BJ (cell line): ENCODE results near the gene THOC5. TPM values are rescaled to one million over a fixed set of nuclear protein-coding genes. Genes with fewer than 3 reads are reported as not detected.
A peak's percentile ranks its signal among the peaks of the same experiment; 100 is the strongest.
"Not testable (repeated sequence)": the region's sequence is repeated elsewhere in the genome, so short reads cannot be mapped to it uniquely, and the experiment has no call there.

Source experiments
- CTCF ChIA-PET: fragments of 350-600 bp; formaldehyde crosslinking; extraction: SDS; loops from one replicate; lab custom pipeline; 2021; ENCODE audit warnings: antibody characterized with exemption, inconsistent platforms; lab: Yijun Ruan, JAX
- POLR2A ChIA-PET: fragments of 300-600 bp; sonication (Branson Sonifier 250); formaldehyde crosslinking; extraction: SDS; loops from one replicate; lab custom pipeline; 2021; ENCODE audit warnings: antibody characterized with exemption; lab: Charles Lee
- DNase-seq: peaks from one replicate; pipeline ENCODE4 v3.0.0-alpha.2; 2011; ENCODE audit warnings: low read depth
- H3K27me3 ChIP-seq: 2 replicates; pipeline ENCODE4 v1.6.0; 2011; ENCODE audit warnings: low read length; ENCODE audit not compliant: control insufficient read depth, insufficient read depth
- H3K36me3 ChIP-seq: 2 replicates; pipeline ENCODE4 v1.5.1; 2011; ENCODE audit warnings: low read length; ENCODE audit not compliant: control insufficient read depth, insufficient read depth
- H3K4me3 ChIP-seq: 2 replicates; pipeline ENCODE4 v1.5.1; 2011; ENCODE audit warnings: low read depth, mild to moderate bottlenecking, control low read depth, low read length
- polyA minus RNA-seq: library from RNA; depleted of rRNA, polyadenylated mRNA; stranded (reverse); fragments of >200 nt; gene quantifications from 2 replicates; pipeline ENCODE4 v1.2.3, GENCODE V29; 2011; rRNA and poly(A)+ RNA removed
- polyA plus RNA-seq: library from polyadenylated mRNA; depleted of rRNA; stranded (reverse); fragments of >200 nt; gene quantifications from 2 replicates; pipeline ENCODE4 v1.2.3, GENCODE V29; 2011; rRNA removed
- TF ChIP-seq, protein P1 (sequence below): IDR thresholded peaks from 2 replicates; pipeline ENCODE4 v1.5.1; 2011; ENCODE audit warnings: low read depth, mild to moderate bottlenecking, control low read depth, inconsistent platforms, low read length, moderate library complexity; ENCODE audit not compliant: insufficient read depth

THOC5 gene
- polyA plus RNA-seq (89.1 and 119 TPM in 2 replicates), polyA minus RNA-seq (58.1 and 82.4 TPM in 2 replicates)

- POLR2A ChIA-PET = interaction anchor here (0.5 to 0.6 kb wide), 4 partner anchors 361 to 1919 kb away, joined by 3 to 7 read pairs (median 3); no protein-coding TSS in a partner anchor
- H3K36me3 ChIP-seq = peaks cover 16% of the 10 kb centered on the region
- H3K4me3 ChIP-seq = peak within 1 kb of the TSS; percentile 90
- H3K27me3 ChIP-seq = no peaks in the 10 kb centered on the region
- DNase-seq = peak; percentile 80
- CTCF ChIA-PET = interaction anchor here (0.6 to 2.0 kb wide), 7 partner anchors 8 to 27 kb away, joined by 3 to 18 read pairs (median 3); no protein-coding TSS in a partner anchor
- TF ChIP-seq, protein P1, sequence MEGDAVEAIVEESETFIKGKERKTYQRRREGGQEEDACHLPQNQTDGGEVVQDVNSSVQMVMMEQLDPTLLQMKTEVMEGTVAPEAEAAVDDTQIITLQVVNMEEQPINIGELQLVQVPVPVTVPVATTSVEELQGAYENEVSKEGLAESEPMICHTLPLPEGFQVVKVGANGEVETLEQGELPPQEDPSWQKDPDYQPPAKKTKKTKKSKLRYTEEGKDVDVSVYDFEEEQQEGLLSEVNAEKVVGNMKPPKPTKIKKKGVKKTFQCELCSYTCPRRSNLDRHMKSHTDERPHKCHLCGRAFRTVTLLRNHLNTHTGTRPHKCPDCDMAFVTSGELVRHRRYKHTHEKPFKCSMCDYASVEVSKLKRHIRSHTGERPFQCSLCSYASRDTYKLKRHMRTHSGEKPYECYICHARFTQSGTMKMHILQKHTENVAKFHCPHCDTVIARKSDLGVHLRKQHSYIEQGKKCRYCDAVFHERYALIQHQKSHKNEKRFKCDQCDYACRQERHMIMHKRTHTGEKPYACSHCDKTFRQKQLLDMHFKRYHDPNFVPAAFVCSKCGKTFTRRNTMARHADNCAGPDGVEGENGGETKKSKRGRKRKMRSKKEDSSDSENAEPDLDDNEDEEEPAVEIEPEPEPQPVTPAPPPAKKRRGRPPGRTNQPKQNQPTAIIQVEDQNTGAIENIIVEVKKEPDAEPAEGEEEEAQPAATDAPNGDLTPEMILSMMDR = peak; percentile 82
These were observed at the start of gene THOC5 for GRCh38 chr22:29553351-29554224. THOC5 (minus strand) TSS chr22:29553757; CDS start chr22:29549147, 4,610 bp downstream.

DNA sequence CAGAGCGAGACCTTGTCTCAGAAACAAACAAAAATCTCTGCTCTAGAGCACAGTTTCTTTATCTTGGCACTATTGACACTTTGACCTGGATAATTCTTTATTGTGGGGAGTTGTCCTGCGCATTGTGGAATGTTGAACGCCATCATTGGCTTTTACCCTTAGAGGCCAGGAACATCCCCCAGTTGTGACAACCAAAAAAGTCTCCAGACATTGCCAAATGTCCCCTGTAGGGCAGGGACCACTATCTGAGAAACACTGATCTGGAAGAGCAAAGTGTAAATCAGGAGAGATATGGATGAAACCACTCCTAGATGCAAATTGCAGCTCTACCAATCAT, 45.1 kb upstream of the THOC5 start:
- TF ChIP-seq, protein P1 = no peak
- no peaks in the 10 kb centered on the region for H3K27me3 ChIP-seq
- DNase-seq = no peak
- CTCF ChIA-PET = interaction anchor here (1.3 to 2.4 kb wide), 2 partner anchors 8 to 11 kb away, joined by 3 to 9 read pairs; no protein-coding TSS in a partner anchor
- POLR2A ChIA-PET = no interaction called here
- H3K36me3 ChIP-seq = no peaks in the 10 kb centered on the region
- H3K4me3 ChIP-seq = no peak overlapping the region

DNA sequence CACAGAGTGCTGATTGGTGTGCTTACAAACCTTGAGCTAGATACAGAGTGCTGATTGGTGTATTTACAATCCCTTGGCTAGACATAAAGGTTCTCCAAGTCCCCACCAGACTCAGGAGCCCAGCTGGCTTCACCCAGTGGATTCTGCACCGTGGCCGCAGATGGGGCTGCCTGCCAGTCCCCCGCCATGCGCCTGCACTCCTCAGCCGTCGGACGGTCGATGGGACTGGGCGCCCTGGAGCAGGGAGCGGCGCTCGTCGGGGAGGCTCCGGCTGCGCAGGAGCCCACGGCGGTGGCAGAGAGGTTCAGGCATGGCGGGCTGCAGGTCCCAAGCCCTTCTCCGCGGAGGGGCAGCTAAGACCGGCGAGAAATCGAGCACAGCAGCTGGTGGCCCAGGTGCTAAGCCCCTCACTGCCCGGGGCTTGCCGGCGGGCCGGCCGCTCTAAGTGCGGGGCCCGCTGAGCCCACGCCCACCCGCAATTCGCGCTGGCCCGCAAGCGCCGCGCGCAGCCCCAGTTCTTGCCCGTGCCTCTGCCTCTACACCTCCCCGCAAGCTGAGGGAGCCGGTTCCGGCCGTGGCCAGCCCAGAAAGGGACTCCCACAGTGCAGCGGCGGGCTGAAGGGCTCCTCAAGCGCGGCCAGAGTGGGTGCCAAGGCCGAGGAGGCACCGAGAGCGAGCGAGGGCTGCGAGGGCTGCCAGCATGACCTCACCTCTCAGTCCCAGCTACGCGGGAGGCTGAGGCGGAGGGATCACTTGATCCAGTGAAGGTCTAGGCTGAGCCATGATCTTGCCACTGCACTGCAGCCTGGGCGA, 44.5 kb upstream of the THOC5 start:
- POLR2A ChIA-PET = not testable (repeated sequence)

GRCh38 chr22:29596408-29596807, 42.9 kb upstream of the THOC5 start:
- Histone ChIP-seq H3K27me3 (no peaks in the 10 kb centered on the region), H3K4me3 (no peak overlapping the region), H3K36me3 (no peaks in the 10 kb centered on the region)
- CTCF ChIA-PET = interaction anchor here (0.5 to 1.3 kb wide), 4 partner anchors 8 to 203 kb away, joined by 3 read pairs; no protein-coding TSS in a partner anchor
- POLR2A ChIA-PET = no interaction called here
- TF ChIP-seq, protein P1 = no peak
- no peak for DNase-seq

More for the DNA sequence above, 44.5 kb upstream of the THOC5 start:
- not testable (repeated sequence) for DNase-seq, H3K36me3 ChIP-seq, H3K27me3 ChIP-seq, H3K4me3 ChIP-seq
- CTCF ChIA-PET = interaction anchor here (2.4 kb wide), 1 partner anchor 8 kb away, joined by 9 read pairs; no protein-coding TSS in a partner anchor

DNA sequence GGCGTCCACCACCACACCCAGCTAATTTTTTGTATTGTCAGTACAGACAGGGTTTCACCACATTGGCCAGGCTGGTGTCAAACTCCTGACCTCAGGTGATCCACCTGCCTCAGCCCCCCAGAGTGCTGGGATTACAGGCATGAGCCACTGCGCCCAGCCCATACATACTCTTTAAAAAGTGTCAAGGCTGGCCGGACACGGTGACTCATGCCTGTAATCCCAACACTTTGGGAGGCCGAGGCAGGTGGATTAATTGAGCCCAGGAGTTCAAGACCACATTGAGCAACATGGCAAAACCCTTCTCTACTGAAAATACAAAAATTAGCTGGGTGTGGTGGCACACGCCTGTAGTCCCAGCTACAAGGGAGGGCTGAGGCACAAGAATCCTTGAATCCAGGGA, 40.9 kb upstream of the THOC5 start:
- H3K4me3 ChIP-seq, H3K27me3 ChIP-seq, POLR2A ChIA-PET, DNase-seq, H3K36me3 ChIP-seq: not testable (repeated sequence)
- CTCF ChIA-PET = interaction anchor here (1.4 to 2.4 kb wide), 2 partner anchors 11 to 31 kb away, joined by 4 to 5 read pairs; no protein-coding TSS in a partner anchor
